T follicular helper cell (primary cell): Measurements from ENCODE around the gene RAB35.
"Not testable (repeated sequence)": the region's sequence is repeated elsewhere in the genome, so short reads cannot be mapped to it uniquely, and the experiment has no call there.

Source experiments
- DNase-seq: peaks from one replicate; pipeline ENCODE4 v3.0.0-alpha.2; 2020; ENCODE audit warnings: low read depth

The RAB35 gene

GRCh38 chr12:120060717-120061116 is 55.8 kb downstream of the RAB35 start:
- DNase-seq = no peak

- DNase-seq = no peak
These were observed 56.4 kb downstream of the RAB35 start for GRCh38 chr12:120060196-120060595.

GRCh38 chr12:120056739-120057138 is 59.8 kb downstream of the RAB35 start:
- DNase-seq = no peak

- no peak for DNase-seq
These were observed 61.1 kb downstream of the RAB35 start for GRCh38 chr12:120055231-120056000.

GRCh38 chr12:120054293-120054692 is 62.3 kb downstream of the RAB35 start:
- no peak for DNase-seq

- DNase-seq = no peak
These were observed 65.0 kb downstream of the RAB35 start for GRCh38 chr12:120051535-120051934.

- DNase-seq = no peak
These were observed 67.1 kb downstream of the RAB35 start for GRCh38 chr12:120049426-120049825.

- DNase-seq = no peak
These were observed 68.3 kb downstream of the RAB35 start for GRCh38 chr12:120048263-120048662.

- DNase-seq = no peak
These were observed 69.5 kb downstream of the RAB35 start for GRCh38 chr12:120047072-120047471.

- DNase-seq = not testable (repeated sequence)
These were observed 71.2 kb downstream of the RAB35 start for GRCh38 chr12:120045367-120045766.
